ENCODE data around the gene HTRA3. TPM values are rescaled to one million over a fixed set of nuclear protein-coding genes. Genes with fewer than 3 reads are reported as not detected.

The HTRA3 gene
- total RNA-seq, 1 donor from 2014 or later, result 3.5 TPM

GRCh38 chr4:8349664-8350236 lies 80.2 kb downstream of the HTRA3 start:
- Mint-ChIP-seq H3K36me3 (ENCODE audit: low read depth) (peaks cover 3% of the 10 kb centered on the region), H3K4me1 (ENCODE audit: low read depth) (peaks cover 24% of the 10 kb centered on the region), H3K9me3 (ENCODE audit: low read depth) (no peaks in the 10 kb centered on the region), H3K27ac (ENCODE audit: unreplicated experiment) (no peak overlapping the region), H3K4me3 (ENCODE audit: unreplicated experiment) (no peak overlapping the region), H3K27me3 (ENCODE audit: low read depth) (no peaks in the 10 kb centered on the region)
- DNase-seq (ENCODE audit: low spot score), result peak; percentile 33
- TF ChIP-seq CTCF (IDR thresholded peaks at IDR 0.05), result no peak

GRCh38 chr4:8350352-8350751 lies 80.8 kb downstream of the HTRA3 start:
- Mint-ChIP-seq H3K27ac (ENCODE audit: unreplicated experiment) (no peak overlapping the region), H3K4me3 (ENCODE audit: unreplicated experiment) (no peak overlapping the region), H3K4me1 (ENCODE audit: low read depth) (peaks cover 30% of the 10 kb centered on the region), H3K36me3 (ENCODE audit: low read depth) (peaks cover 3% of the 10 kb centered on the region), H3K27me3 (ENCODE audit: low read depth) (no peaks in the 10 kb centered on the region), H3K9me3 (ENCODE audit: low read depth) (no peaks in the 10 kb centered on the region)
- TF ChIP-seq CTCF (IDR thresholded peaks at IDR 0.05), result no peak
- DNase-seq (ENCODE audit: low spot score), result peak; percentile 92

DNA sequence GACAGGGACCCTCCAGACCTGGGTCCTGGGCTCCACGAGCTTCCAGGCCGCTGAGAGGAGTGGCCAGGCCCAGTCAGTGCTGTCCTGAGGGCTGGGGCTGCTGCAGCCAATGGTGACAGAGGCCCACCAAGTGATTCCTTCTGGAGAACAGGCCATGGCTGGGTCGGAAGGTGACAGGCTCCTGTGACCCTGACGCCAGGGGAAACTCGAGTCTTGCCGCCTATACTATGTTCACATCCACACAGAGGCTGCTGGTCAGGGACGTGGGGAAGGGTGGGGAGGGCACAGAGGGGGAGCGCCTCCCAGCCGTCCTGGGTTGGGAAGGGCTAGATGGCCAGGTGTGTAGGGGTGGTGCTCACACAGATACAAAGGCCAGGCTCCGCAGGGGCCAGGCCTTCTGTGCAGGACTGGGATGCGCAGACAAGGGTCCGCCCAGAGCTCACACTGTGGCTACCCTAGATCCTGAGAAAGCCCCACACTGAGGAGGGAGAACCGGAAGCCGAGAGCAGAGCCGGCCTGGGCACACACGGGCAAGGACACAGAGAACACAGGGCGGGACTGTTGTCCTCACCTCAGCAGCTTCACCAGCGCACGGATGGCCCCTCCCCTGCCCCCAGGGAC lies 81.4 kb downstream of the HTRA3 start:
- DNase-seq (ENCODE audit: low spot score), result peak; percentile 78
- peaks cover 36% of the 10 kb centered on the region for H3K4me1 Mint-ChIP-seq (ENCODE audit: low read depth)
- H3K9me3 Mint-ChIP-seq (ENCODE audit: low read depth), result no peaks in the 10 kb centered on the region
- H3K27me3 Mint-ChIP-seq (ENCODE audit: low read depth), result no peaks in the 10 kb centered on the region
- no peak for TF ChIP-seq CTCF (IDR thresholded peaks at IDR 0.05)
- no peak overlapping the region for H3K27ac Mint-ChIP-seq (ENCODE audit: unreplicated experiment)
- H3K36me3 Mint-ChIP-seq (ENCODE audit: low read depth), result peaks cover 3% of the 10 kb centered on the region
- no peak overlapping the region for H3K4me3 Mint-ChIP-seq (ENCODE audit: unreplicated experiment)

- Mint-ChIP-seq H3K27me3 (ENCODE audit: low read depth) (no peaks in the 10 kb centered on the region), H3K4me1 (ENCODE audit: low read depth) (peaks cover 33% of the 10 kb centered on the region), H3K27ac (ENCODE audit: unreplicated experiment) (no peak overlapping the region), H3K4me3 (ENCODE audit: unreplicated experiment) (no peak overlapping the region), H3K9me3 (ENCODE audit: low read depth) (no peaks in the 10 kb centered on the region), H3K36me3 (ENCODE audit: low read depth) (peaks cover 3% of the 10 kb centered on the region)
- TF ChIP-seq CTCF (IDR thresholded peaks at IDR 0.05), result no peak
- peak; percentile 68 for DNase-seq (ENCODE audit: low spot score)
Observed at GRCh38 chr4:8351931-8352367, 82.4 kb downstream of the HTRA3 start.

GRCh38 chr4:8352368-8353157 lies 83.0 kb downstream of the HTRA3 start:
- no peak overlapping the region for H3K27ac Mint-ChIP-seq (ENCODE audit: unreplicated experiment)
- H3K27me3 Mint-ChIP-seq (ENCODE audit: low read depth), result no peaks in the 10 kb centered on the region
- H3K4me1 Mint-ChIP-seq (ENCODE audit: low read depth), result peaks cover 32% of the 10 kb centered on the region
- H3K9me3 Mint-ChIP-seq (ENCODE audit: low read depth), result no peaks in the 10 kb centered on the region
- peak; percentile 78 for DNase-seq (ENCODE audit: low spot score)
- peaks cover 3% of the 10 kb centered on the region for H3K36me3 Mint-ChIP-seq (ENCODE audit: low read depth)
- TF ChIP-seq CTCF (IDR thresholded peaks at IDR 0.05), result no peak
- no peak overlapping the region for H3K4me3 Mint-ChIP-seq (ENCODE audit: unreplicated experiment)

All from chondrocyte (in vitro differentiated cells).